K562 (cell line): ENCODE measurements around the gene PCDHGB7. TPM values are rescaled to one million over a fixed set of nuclear protein-coding genes. Genes with fewer than 3 reads are reported as not detected.

Source experiments
- ATAC-seq: fragments of 200-7000 bp; cut with Tn5 transposase; 3 replicates; pipeline ENCODE4 v1.9.1; 2020; ENCODE audit warnings: moderate library complexity
- BruUV-seq: library from RNA; stranded (reverse); fragments of 400-500 nt; replicated peaks from 2 replicates; lab custom pipeline; 2021; lab: Mats Ljungman, UMichigan
- CTCF ChIA-PET: fragments of 300-600 bp; formaldehyde crosslinking; extraction: SDS; loops from one replicate; lab custom pipeline; 2021; ENCODE audit warnings: low intra/inter-chr PET ratio; lab: Yijun Ruan, JAX
- POLR2A ChIA-PET: fragments of 300-600, 350-650 bp; sonication (Branson Sonifier 250); formaldehyde crosslinking; extraction: SDS; loops from one replicate; lab custom pipeline; 2021; ENCODE audit warnings: antibody characterized with exemption, inconsistent platforms; lab: Yijun Ruan, JAX
- DNase-seq, 4 experiments: peaks; one replicate each; pipeline versions ENCODE4 v3.0.0 to v3.0.0-alpha.2; 2011 to 2018; ENCODE audit warnings: low spot score in 3 of 4, mixed read lengths in 3 of 4; ENCODE audit errors: extremely low read depth in 1 of 4
- FAIRE-seq: peaks from 2 replicates; lab custom pipeline; 2011; peaks lifted over from hg19 to GRCh38; lab: Jason Lieb, UNC
- H2AFZ ChIP-seq: 2 replicates; pipeline ENCODE4 v1.6.0; 2011; ENCODE audit warnings: low read depth, low read length, control low read depth, inconsistent platforms
- H3K27ac ChIP-seq: fragments of 200-600 bp; 3 replicates; pipeline ENCODE4 v1.8.0; 2011; ENCODE audit warnings: low read depth, mild to moderate bottlenecking, control low read depth, inconsistent platforms, low read length, moderate library complexity, mixed read lengths; ENCODE audit errors: extremely low read depth
- H3K27me3 ChIP-seq, 2 experiments: fragments of 300-600 bp in 1 of 2; 2 replicates in 1 of 2; 3 replicates in 1 of 2; pipeline versions ENCODE4 v1.6.0 to v1.8.0; 2011; ENCODE audit warnings: inconsistent platforms in 2 of 2, low read length in 2 of 2, mild to moderate bottlenecking in 1 of 2, mixed read lengths in 1 of 2, moderate library complexity in 1 of 2; ENCODE audit not compliant: control insufficient read depth in 2 of 2, insufficient read depth in 2 of 2
- H3K36me3 ChIP-seq: fragments of 300-600 bp; 3 replicates; pipeline ENCODE4 v1.8.0; 2011; ENCODE audit warnings: mild to moderate bottlenecking, low read length, inconsistent platforms; ENCODE audit not compliant: control insufficient read depth, insufficient read depth
- H3K4me1 ChIP-seq, 2 experiments: fragments of 200-600 bp in 1 of 2; replicated peaks in 1 of 2; 2 replicates in 1 of 2; 3 replicates in 1 of 2; pipeline versions ENCODE4 v1.5.1 to v1.8.0; 2011; ENCODE audit warnings: inconsistent platforms in 2 of 2, low read length in 2 of 2, mild to moderate bottlenecking in 1 of 2, mixed read lengths in 1 of 2, moderate library complexity in 1 of 2; ENCODE audit not compliant: control insufficient read depth in 2 of 2, insufficient read depth in 2 of 2
- H3K4me2 ChIP-seq: 2 replicates; pipeline ENCODE4 v1.6.1; 2011; ENCODE audit warnings: low read length, control low read depth, inconsistent platforms, mixed read lengths; ENCODE audit not compliant: insufficient read depth
- H3K4me3 ChIP-seq: fragments of 200-600 bp; sonication (generic), shearing (Covaris generic); 2 replicates; pipeline ENCODE4 v1.5.1; 2016; ENCODE audit warnings: control low read depth, inconsistent platforms
- H3K79me2 ChIP-seq: fragments of 200-600 bp; 3 replicates; pipeline ENCODE4 v1.8.0; 2011; ENCODE audit warnings: low read length, inconsistent platforms; ENCODE audit not compliant: control insufficient read depth, insufficient read depth
- H3K9ac ChIP-seq, 2 experiments: 2 replicates each; pipeline versions ENCODE4 v1.6.0 to v1.6.1; 2011; ENCODE audit warnings: low read depth in 2 of 2, low read length in 2 of 2, control low read depth in 1 of 2, inconsistent platforms in 1 of 2, mild to moderate bottlenecking in 1 of 2, mixed read lengths in 1 of 2; ENCODE audit not compliant: insufficient read depth in 1 of 2
- H3K9me1 ChIP-seq: one replicate; pipeline ENCODE4 v1.6.0; 2011; ENCODE audit warnings: inconsistent platforms, mild to moderate bottlenecking, low read length, moderate library complexity; ENCODE audit not compliant: control insufficient read depth, insufficient read depth
- H3K9me3 ChIP-seq: replicated peaks from 2 replicates; pipeline ENCODE4 v1.5.1; 2011; ENCODE audit warnings: low read depth, low read length, inconsistent platforms; ENCODE audit not compliant: control insufficient read depth, insufficient read depth
- H4K20me1 ChIP-seq: replicated peaks from 2 replicates; pipeline ENCODE4 v1.6.1; 2011; ENCODE audit warnings: low read length, inconsistent platforms, mixed read lengths; ENCODE audit not compliant: control insufficient read depth, insufficient read depth
- ARID1B ChIP-seq: fragments of 450-650 bp; IDR thresholded peaks from 2 replicates; pipeline ENCODE4 v1.6.1; 2016; ENCODE audit warnings: antibody characterized with exemption, mild to moderate bottlenecking, inconsistent platforms
- ARNT ChIP-seq, 2 experiments: fragments of 450-650 bp; IDR thresholded peaks; 2 replicates each; pipeline ENCODE4 v1.6.1; 2016; ENCODE audit warnings: mild to moderate bottlenecking in 1 of 2
- CXXC5 ChIP-seq: fragments of 250-450 bp; sonication (Bioruptor Pico); IDR thresholded peaks from 2 replicates; pipeline ENCODE4 v1.8.0; 2022; ENCODE audit warnings: inconsistent platforms, mild to moderate bottlenecking, moderate library complexity
- FOXP1 ChIP-seq: sonication (generic); formaldehyde crosslinking; IDR thresholded peaks from 2 replicates; pipeline ENCODE4 v1.8.0; 2022; ENCODE audit warnings: mild to moderate bottlenecking, missing genetic modification reagents
- HLTF ChIP-seq: fragments of 450-650 bp; IDR thresholded peaks from 2 replicates; pipeline ENCODE4 v1.6.1; 2016
- KDM5B ChIP-seq: fragments of 200-600 bp; sonication (generic); IDR thresholded peaks from 2 replicates; pipeline ENCODE4 v1.6.1; 2012; ENCODE audit warnings: low read depth, mild to moderate bottlenecking, moderate library complexity, low read length, control low read depth, inconsistent platforms; ENCODE audit not compliant: insufficient replicate concordance
- MECOM ChIP-seq: fragments of 250-450 bp; sonication (Bioruptor Pico); IDR thresholded peaks from 2 replicates; pipeline ENCODE4 v1.8.0; 2022; ENCODE audit warnings: inconsistent platforms
- MGA ChIP-seq: fragments of 450-650 bp; IDR thresholded peaks from 2 replicates; pipeline ENCODE4 v1.6.1; 2016; ENCODE audit warnings: mild to moderate bottlenecking, moderate library complexity
- PML ChIP-seq: IDR thresholded peaks from 2 replicates; pipeline ENCODE4 v1.6.1; 2012; ENCODE audit warnings: low read length, inconsistent platforms
- ZNF12 ChIP-seq: sonication (generic); formaldehyde crosslinking; IDR thresholded peaks from 2 replicates; pipeline ENCODE4 v1.4.0; 2020; ENCODE audit warnings: mild to moderate bottlenecking, missing genetic modification reagents
- ZNF384 ChIP-seq: IDR thresholded peaks from 2 replicates; pipeline ENCODE4 v1.6.1; 2012; ENCODE audit warnings: low read depth, low read length, improper control_type of control experiment
- ZNF778 ChIP-seq: fragments of 450-650 bp; formaldehyde crosslinking; IDR thresholded peaks from 2 replicates; pipeline ENCODE4 v1.4.0; 2020; ENCODE audit warnings: mild to moderate bottlenecking, moderate library complexity
- WGBS: fragments of 100-300 bp; shearing (Covaris generic); methylation state at CpG from one replicate; pipeline ENCODE4 v1.1.6; 2016; ENCODE audit warnings: low coverage, mixed read lengths; ENCODE audit not compliant: insufficient coverage; ENCODE audit errors: missing lambda C conversion rate; 5-methylcytosine and 5-hydroxymethylcytosine counted together
- in situ Hi-C: fragments of 300-500 bp; cut with MboI; formaldehyde crosslinking; loops from 4 replicates; pipeline ENCODE4 v1.15.0; 2018; ENCODE audit warnings: inconsistent platforms, mixed read lengths
- intact Hi-C: fragments of 100-400 bp; cut with micrococcal nuclease; formaldehyde crosslinking; loops from 2 replicates; pipeline ENCODE4 v1.14.2; 2022
- polyA plus RNA-seq, 8 experiments: library from polyadenylated mRNA; depleted of rRNA in 4 of 8; stranded (reverse) in 5 of 8; unstranded in 3 of 8; fragments of >200 nt; fragmentation: Nextera tagmentation in 2 of 8; fragmentation: Illumina TruSeq in 1 of 8; extraction: Ambion mirVana in 2 of 8; extraction: Trizol in 1 of 8; gene quantifications; 2 replicates each; pipeline versions ENCODE4 v1.2.1 to v1.2.3, GENCODE V29; 2011 to 2014; ENCODE audit warnings: inconsistent platforms in 1 of 8, missing spikeins in 1 of 8
- total RNA-seq, 7 experiments: library from RNA; depleted of rRNA in 6 of 7; stranded (reverse); fragments of >200 nt in 6 of 7; fragmentation: Illumina TruSeq in 2 of 7; extraction: Trizol in 2 of 7; gene quantifications; 2 replicates each; pipeline versions ENCODE4 v1.2.1 to v1.2.3, GENCODE V29; 2011 to 2021; ENCODE audit warnings: low replicate concordance in 1 of 7

Gene PCDHGB7
- total and polyA plus RNA-seq, 9 of the 15 experiments (the other 6 are each of a cell fraction or from before 2014, with no cell fraction given): 0.09 TPM; not detected in 8

GRCh38 chr5:141384471-141385267 is 32.8 kb upstream of the PCDHGB7 start:
- CTCF ChIA-PET: no interaction called here
- Histone ChIP-seq H2AFZ (no peak overlapping the region), H3K9me3 (no peaks in the 10 kb centered on the region), H3K79me2 (no peaks in the 10 kb centered on the region), H3K4me2 (no peak overlapping the region), H3K9me1 (no peaks in the 10 kb centered on the region), H3K9ac (no peak overlapping the region), H4K20me1 (no peaks in the 10 kb centered on the region), H3K36me3 (no peaks in the 10 kb centered on the region), H3K4me1 (peaks cover 0 to 11% of the 10 kb centered on the region in 2 experiments; a peak in 2 of 5 replicates), H3K27me3 (peaks cover 9 to 35% of the 10 kb centered on the region in 2 experiments; a peak in 4 of 5 replicates), H3K4me3 (no peak overlapping the region), H3K27ac (no peak overlapping the region)
- WGBS: 2% methylated on average over 43 of the region's 43 CpGs
- BruUV-seq: no TSS peak
- no peak for ATAC-seq
- POLR2A ChIA-PET: interaction anchor here (0.7 kb wide), 1 partner anchor 13 kb away, joined by 3 read pairs; the partner anchor contains the start of gene PCDHGB5
- intact Hi-C loops: no loop called here
- DNase-seq: no peak
- FAIRE-seq: no peak
- in situ Hi-C loops: no loop called here
- TF ChIP-seq MECOM (CRISPR knock-in tag) (no peak), CXXC5 (CRISPR knock-in tag) (no peak), HLTF (no peak), FOXP1 (CRISPR knock-in tag) (no peak), MGA (no peak), PML (no peak), ARNT (IDR thresholded peaks at IDR 0.05) (no peak), ZNF778 (CRISPR knock-in tag) (no peak), ARID1B (no peak), KDM5B (no peak), ZNF12 (CRISPR knock-in tag) (no peak), ZNF384 (no peak)
